MM.1S (cell line): ENCODE data around the gene GALM.

Experiments
- EZH2 ChIP-seq: fragments of 300-600 bp; sonication (generic); optimal IDR thresholded peaks from 2 replicates; pipeline ENCODE3; 2017; ENCODE audit warnings: low read depth, mild to moderate bottlenecking, antibody characterized with exemption, low read length, mixed read lengths
- EZH2phosphoT487 ChIP-seq: fragments of 300-600 bp; sonication (generic); IDR thresholded peaks from 2 replicates; pipeline ENCODE4 v1.6.1; 2018; ENCODE audit warnings: antibody characterized with exemption, low read length
- TF ChIP-seq, protein P1 (sequence below): fragments of 300-600 bp; sonication (generic); IDR thresholded peaks from 2 replicates; pipeline ENCODE4 v1.5.1; 2016; ENCODE audit warnings: antibody characterized with exemption, low read length, mixed read lengths

DNA sequence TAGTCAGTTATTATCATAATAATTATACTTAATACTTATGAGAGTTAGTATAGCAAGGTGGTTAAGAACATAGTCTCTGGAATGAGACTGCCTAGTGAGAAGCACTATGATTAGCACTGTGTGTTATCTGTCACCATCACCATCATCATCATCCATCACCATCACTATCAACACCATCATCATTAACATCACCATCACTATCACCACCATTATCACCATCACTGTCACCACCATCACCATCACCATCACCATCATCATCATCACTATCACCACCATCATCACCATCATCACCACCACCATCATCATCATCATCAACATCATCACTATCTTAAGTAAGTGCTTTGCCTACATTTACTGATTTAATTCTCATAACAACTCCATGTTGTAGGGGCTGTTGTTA, 45.6 kb downstream of the GALM start:
- TF ChIP-seq, protein P1, sequence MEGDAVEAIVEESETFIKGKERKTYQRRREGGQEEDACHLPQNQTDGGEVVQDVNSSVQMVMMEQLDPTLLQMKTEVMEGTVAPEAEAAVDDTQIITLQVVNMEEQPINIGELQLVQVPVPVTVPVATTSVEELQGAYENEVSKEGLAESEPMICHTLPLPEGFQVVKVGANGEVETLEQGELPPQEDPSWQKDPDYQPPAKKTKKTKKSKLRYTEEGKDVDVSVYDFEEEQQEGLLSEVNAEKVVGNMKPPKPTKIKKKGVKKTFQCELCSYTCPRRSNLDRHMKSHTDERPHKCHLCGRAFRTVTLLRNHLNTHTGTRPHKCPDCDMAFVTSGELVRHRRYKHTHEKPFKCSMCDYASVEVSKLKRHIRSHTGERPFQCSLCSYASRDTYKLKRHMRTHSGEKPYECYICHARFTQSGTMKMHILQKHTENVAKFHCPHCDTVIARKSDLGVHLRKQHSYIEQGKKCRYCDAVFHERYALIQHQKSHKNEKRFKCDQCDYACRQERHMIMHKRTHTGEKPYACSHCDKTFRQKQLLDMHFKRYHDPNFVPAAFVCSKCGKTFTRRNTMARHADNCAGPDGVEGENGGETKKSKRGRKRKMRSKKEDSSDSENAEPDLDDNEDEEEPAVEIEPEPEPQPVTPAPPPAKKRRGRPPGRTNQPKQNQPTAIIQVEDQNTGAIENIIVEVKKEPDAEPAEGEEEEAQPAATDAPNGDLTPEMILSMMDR: no peak
- TF ChIP-seq EZH2 (no peak), EZH2phosphoT487 (no peak)
